DND-41 (cell line): ENCODE results near the gene LRRC74A.

Source experiments
- ATAC-seq: fragments of 200-7000 bp; cut with Tn5 transposase; 3 replicates; pipeline ENCODE4 v1.9.1; 2021; ENCODE audit warnings: low read depth; ENCODE audit not compliant: insufficient read depth
- DNase-seq: peaks from one replicate; pipeline ENCODE4 v3.0.0-alpha.2; 2020
- H2AFZ ChIP-seq: 2 replicates; pipeline ENCODE4 v1.6.0; 2012; ENCODE audit warnings: low read depth, low read length
- H3K27ac ChIP-seq: 2 replicates; pipeline ENCODE4 v1.5.1; 2012; ENCODE audit warnings: low read length, inconsistent platforms
- H3K27me3 ChIP-seq: fragments of 200-600 bp; sonication (generic); 2 replicates; pipeline ENCODE4 v1.6.0; 2012; ENCODE audit warnings: low read length, mild to moderate bottlenecking, inconsistent platforms; ENCODE audit not compliant: insufficient read depth, poor library complexity
- H3K36me3 ChIP-seq: 2 replicates; pipeline ENCODE4 v1.5.1; 2012; ENCODE audit warnings: low read length, inconsistent platforms; ENCODE audit not compliant: insufficient read depth
- H3K4me1 ChIP-seq: 2 replicates; pipeline ENCODE4 v1.5.1; 2012; ENCODE audit warnings: mild to moderate bottlenecking, low read length; ENCODE audit not compliant: insufficient read depth
- H3K4me2 ChIP-seq: 2 replicates; pipeline ENCODE4 v1.6.0; 2012; ENCODE audit warnings: mild to moderate bottlenecking, moderate library complexity, low read length, inconsistent platforms; ENCODE audit not compliant: insufficient read depth
- H3K4me3 ChIP-seq, 2 experiments: fragments of 200-600 bp in 1 of 2; shearing (Covaris generic) in 1 of 2; 2 replicates each; pipeline ENCODE4 v1.5.1; 2012 to 2016; ENCODE audit warnings: inconsistent platforms in 2 of 2, low read length in 2 of 2, mild to moderate bottlenecking in 2 of 2, low read depth in 1 of 2, moderate library complexity in 1 of 2
- H3K79me2 ChIP-seq: 2 replicates; pipeline ENCODE4 v1.6.0; 2012; ENCODE audit warnings: low read length, inconsistent platforms; ENCODE audit not compliant: insufficient read depth
- H3K9ac ChIP-seq: 2 replicates; pipeline ENCODE4 v1.6.0; 2012; ENCODE audit warnings: low read depth, mild to moderate bottlenecking, inconsistent platforms, low read length, moderate library complexity
- H3K9me3 ChIP-seq: 2 replicates; pipeline ENCODE4 v1.5.1; 2012; ENCODE audit warnings: low read length, moderate library complexity, mild to moderate bottlenecking, inconsistent platforms; ENCODE audit not compliant: insufficient read depth, severe bottlenecking
- H4K20me1 ChIP-seq: 2 replicates; pipeline ENCODE4 v1.6.0; 2012; ENCODE audit warnings: low read length; ENCODE audit not compliant: insufficient read depth
- EZH2 ChIP-seq: IDR thresholded peaks from 3 replicates; pipeline ENCODE4 v1.6.1; 2012; ENCODE audit warnings: borderline replicate concordance, low read depth, mild to moderate bottlenecking, moderate library complexity, low read length, inconsistent platforms; ENCODE audit not compliant: severe bottlenecking
- TF ChIP-seq, protein P1 (sequence below): IDR thresholded peaks from 2 replicates; pipeline ENCODE4 v1.5.1; 2012; ENCODE audit warnings: borderline replicate concordance, low read length, moderate library complexity, mild to moderate bottlenecking; ENCODE audit not compliant: poor library complexity, severe bottlenecking; ENCODE audit errors: extremely low read depth

LRRC74A gene

DNA sequence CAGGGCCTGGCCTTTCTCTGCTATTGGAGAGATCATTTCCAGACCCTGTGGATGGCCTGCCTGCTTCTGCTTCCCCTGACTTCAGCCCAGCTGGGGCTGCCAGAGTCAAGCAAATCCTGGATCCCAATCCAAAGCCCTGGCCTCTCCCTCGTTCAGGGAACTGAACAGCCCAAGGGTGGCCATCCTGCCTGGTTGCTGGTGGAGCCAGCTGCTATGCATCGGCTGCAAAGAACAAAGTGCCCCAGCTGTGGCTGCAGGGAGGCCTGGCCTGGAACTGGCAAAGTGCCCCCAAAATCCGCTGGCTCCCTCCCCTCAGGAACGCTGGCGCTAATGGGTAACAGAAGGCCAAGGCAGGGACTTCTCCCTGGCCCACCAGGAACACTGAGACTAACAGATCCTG, 56.4 kb downstream of the LRRC74A start:
- no peak overlapping the region for H3K4me3 ChIP-seq
- ATAC-seq, result no peak
- H3K9ac ChIP-seq, result no peak overlapping the region
- no peak for TF ChIP-seq EZH2
- H3K79me2 ChIP-seq, result no peaks in the 10 kb centered on the region
- H3K4me2 ChIP-seq, result no peak overlapping the region
- H3K27me3 ChIP-seq, result peaks cover 4% of the 10 kb centered on the region
- no peaks in the 10 kb centered on the region for H3K36me3 ChIP-seq
- no peak overlapping the region for H3K27ac ChIP-seq
- no peak overlapping the region for H2AFZ ChIP-seq
- H3K4me1 ChIP-seq, result no peaks in the 10 kb centered on the region
- no peaks in the 10 kb centered on the region for H3K9me3 ChIP-seq
- H4K20me1 ChIP-seq, result no peaks in the 10 kb centered on the region
- DNase-seq, result no peak

DNA sequence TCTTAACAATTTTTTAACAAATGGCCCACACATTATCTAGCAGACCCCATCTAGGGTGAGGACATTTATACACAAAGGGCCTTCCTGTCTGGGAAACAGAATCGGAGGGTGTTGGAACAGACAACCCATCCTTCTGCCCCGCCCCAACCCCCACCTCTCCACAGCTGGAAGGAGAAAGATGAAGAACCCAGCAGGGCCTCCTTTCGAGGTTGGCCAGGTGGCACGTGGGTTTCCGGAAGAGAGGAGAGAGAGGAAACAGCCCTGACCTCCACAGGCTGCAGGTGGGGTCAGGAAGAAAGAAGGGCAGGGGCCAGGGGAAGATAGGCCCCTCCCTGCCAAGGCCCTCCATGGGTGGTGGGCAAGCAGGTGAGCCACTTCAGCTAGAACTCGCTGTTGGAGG, 57.2 kb downstream of the LRRC74A start:
- no peaks in the 10 kb centered on the region for H3K79me2 ChIP-seq
- H3K9ac ChIP-seq, result no peak overlapping the region
- no peak overlapping the region for H3K4me3 ChIP-seq
- H3K27ac ChIP-seq, result no peak overlapping the region
- no peaks in the 10 kb centered on the region for H4K20me1 ChIP-seq
- no peak for TF ChIP-seq EZH2
- TF ChIP-seq, protein P1, sequence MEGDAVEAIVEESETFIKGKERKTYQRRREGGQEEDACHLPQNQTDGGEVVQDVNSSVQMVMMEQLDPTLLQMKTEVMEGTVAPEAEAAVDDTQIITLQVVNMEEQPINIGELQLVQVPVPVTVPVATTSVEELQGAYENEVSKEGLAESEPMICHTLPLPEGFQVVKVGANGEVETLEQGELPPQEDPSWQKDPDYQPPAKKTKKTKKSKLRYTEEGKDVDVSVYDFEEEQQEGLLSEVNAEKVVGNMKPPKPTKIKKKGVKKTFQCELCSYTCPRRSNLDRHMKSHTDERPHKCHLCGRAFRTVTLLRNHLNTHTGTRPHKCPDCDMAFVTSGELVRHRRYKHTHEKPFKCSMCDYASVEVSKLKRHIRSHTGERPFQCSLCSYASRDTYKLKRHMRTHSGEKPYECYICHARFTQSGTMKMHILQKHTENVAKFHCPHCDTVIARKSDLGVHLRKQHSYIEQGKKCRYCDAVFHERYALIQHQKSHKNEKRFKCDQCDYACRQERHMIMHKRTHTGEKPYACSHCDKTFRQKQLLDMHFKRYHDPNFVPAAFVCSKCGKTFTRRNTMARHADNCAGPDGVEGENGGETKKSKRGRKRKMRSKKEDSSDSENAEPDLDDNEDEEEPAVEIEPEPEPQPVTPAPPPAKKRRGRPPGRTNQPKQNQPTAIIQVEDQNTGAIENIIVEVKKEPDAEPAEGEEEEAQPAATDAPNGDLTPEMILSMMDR, result no peak
- DNase-seq, result peak; percentile 49
- H2AFZ ChIP-seq, result no peak overlapping the region
- H3K4me2 ChIP-seq, result no peak overlapping the region
- no peaks in the 10 kb centered on the region for H3K36me3 ChIP-seq
- no peaks in the 10 kb centered on the region for H3K4me1 ChIP-seq
- ATAC-seq, result peak; percentile 50; the same call in 1 of the 3 replicates
- H3K9me3 ChIP-seq, result no peaks in the 10 kb centered on the region
- peaks cover 4% of the 10 kb centered on the region for H3K27me3 ChIP-seq

DNA sequence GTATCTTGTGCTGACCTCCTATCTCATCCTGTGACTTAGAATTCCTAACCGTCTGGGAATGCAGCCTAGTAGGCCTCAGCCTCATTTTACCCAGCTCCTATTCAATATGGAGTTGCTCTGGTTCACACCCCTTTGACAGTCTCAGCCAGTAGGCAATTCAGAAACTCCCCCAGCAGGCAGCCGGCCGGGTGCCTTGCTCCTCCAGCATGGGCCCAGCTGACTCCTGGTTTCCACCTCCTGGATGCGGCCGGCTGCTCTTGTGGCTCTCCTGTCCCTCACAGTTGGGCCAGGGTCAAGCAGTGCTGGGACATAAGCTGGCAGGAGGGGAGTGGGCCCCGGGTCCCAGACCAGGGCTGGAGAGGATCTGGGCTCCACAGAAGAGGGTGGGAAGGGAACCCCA, 58.2 kb downstream of the LRRC74A start:
- TF ChIP-seq, protein P1, result no peak
- no peak for TF ChIP-seq EZH2
- Histone ChIP-seq H3K27ac (no peak overlapping the region), H4K20me1 (no peaks in the 10 kb centered on the region), H3K27me3 (peaks cover 4% of the 10 kb centered on the region), H3K4me1 (no peaks in the 10 kb centered on the region), H3K4me2 (no peak overlapping the region), H3K9me3 (no peaks in the 10 kb centered on the region), H3K79me2 (no peaks in the 10 kb centered on the region), H2AFZ (no peak overlapping the region), H3K9ac (no peak overlapping the region), H3K36me3 (no peaks in the 10 kb centered on the region), H3K4me3 (no peak overlapping the region)
- DNase-seq (no peak), ATAC-seq (no peak)

DNA sequence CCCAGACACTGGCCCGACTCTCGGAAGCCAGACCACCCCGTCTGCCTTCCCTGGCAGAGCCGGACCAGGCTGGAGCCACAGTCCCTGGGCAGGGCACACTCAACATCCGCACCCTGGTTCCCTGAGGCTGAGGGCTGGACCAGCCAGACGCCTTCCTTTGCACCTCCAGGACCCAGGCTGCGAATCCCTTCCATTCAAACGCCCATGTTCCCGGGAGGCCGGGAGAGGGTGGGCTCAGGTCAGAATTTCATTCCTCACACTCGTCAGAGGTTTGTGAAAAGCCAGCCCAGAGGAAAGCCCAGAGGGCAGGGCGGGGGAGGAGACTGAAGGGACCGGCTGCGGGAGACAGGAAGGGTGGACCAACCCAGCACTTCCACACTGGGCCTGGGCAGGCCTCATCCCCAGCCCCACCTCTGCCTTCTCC, 58.7 kb downstream of the LRRC74A start:
- no peaks in the 10 kb centered on the region for H3K36me3 ChIP-seq
- no peaks in the 10 kb centered on the region for H3K79me2 ChIP-seq
- ATAC-seq (no peak), DNase-seq (no peak)
- no peak overlapping the region for H3K4me3 ChIP-seq
- no peak overlapping the region for H3K4me2 ChIP-seq
- no peak overlapping the region for H3K9ac ChIP-seq
- no peak overlapping the region for H2AFZ ChIP-seq
- peaks cover 4% of the 10 kb centered on the region for H3K27me3 ChIP-seq
- H4K20me1 ChIP-seq, result no peaks in the 10 kb centered on the region
- TF ChIP-seq EZH2, result no peak
- TF ChIP-seq, protein P1, result no peak
- no peaks in the 10 kb centered on the region for H3K4me1 ChIP-seq
- H3K27ac ChIP-seq, result no peak overlapping the region
- no peaks in the 10 kb centered on the region for H3K9me3 ChIP-seq
